HepG2 (cell line): Measurements from ENCODE around the gene SELL. TPM values are rescaled to one million over a fixed set of nuclear protein-coding genes. Genes with fewer than 3 reads are reported as not detected.

Source experiments
- ATAC-seq: fragments of 200-7000 bp; cut with Tn5 transposase; 3 replicates; pipeline ENCODE4 v1.9.1; 2020; ENCODE audit warnings: mild to moderate bottlenecking, moderate library complexity
- BruUV-seq: library from RNA; stranded (reverse); fragments of 400-500 nt; replicated peaks from 2 replicates; lab custom pipeline; 2021; lab: Mats Ljungman, UMichigan
- CTCF ChIA-PET: fragments of 300-600 bp; formaldehyde crosslinking; extraction: SDS; loops from one replicate; lab custom pipeline; 2021; ENCODE audit warnings: low total read pairs, inconsistent platforms, low intra/inter-chr PET ratio; lab: Yijun Ruan, JAX
- POLR2A ChIA-PET: fragments of 350-600 bp; sonication (Branson Sonifier 250); formaldehyde crosslinking; loops from one replicate; lab custom pipeline; 2020; ENCODE audit warnings: antibody characterized with exemption, inconsistent platforms; lab: Yijun Ruan, JAX
- DNase-seq: peaks from one replicate; pipeline ENCODE4 v3.0.0-alpha.2; 2015; ENCODE audit warnings: low spot score
- FAIRE-seq: peaks from 3 replicates; lab custom pipeline; 2011; peaks lifted over from hg19 to GRCh38; lab: Jason Lieb, UNC
- H2AFZ ChIP-seq: one replicate; pipeline ENCODE4 v1.6.1; 2011; ENCODE audit warnings: low read length, inconsistent platforms
- H3K27ac ChIP-seq: fragments of 300-600 bp; 3 replicates; pipeline ENCODE4 v1.8.0; 2011; ENCODE audit warnings: mixed run types, mild to moderate bottlenecking, mixed read lengths, low read length, inconsistent platforms; ENCODE audit not compliant: insufficient read depth; ENCODE audit errors: extremely low read length
- H3K27me3 ChIP-seq, 2 experiments: fragments of 200-600 bp in 1 of 2; 2 replicates in 1 of 2; 3 replicates in 1 of 2; pipeline versions ENCODE4 v1.6.0 to v1.8.0; 2011; ENCODE audit warnings: low read length in 2 of 2, mild to moderate bottlenecking in 2 of 2, moderate library complexity in 2 of 2, inconsistent platforms in 1 of 2; ENCODE audit not compliant: insufficient read depth in 2 of 2, control insufficient read depth in 1 of 2
- H3K36me3 ChIP-seq, 2 experiments: fragments of 200-600 bp in 1 of 2; replicated peaks in 1 of 2; 2 replicates in 1 of 2; 3 replicates in 1 of 2; pipeline versions ENCODE4 v1.5.1 to v1.8.0; 2011; ENCODE audit warnings: low read length in 2 of 2, inconsistent platforms in 1 of 2; ENCODE audit not compliant: insufficient read depth in 2 of 2, control insufficient read depth in 1 of 2
- H3K4me1 ChIP-seq: 2 replicates; pipeline ENCODE4 v1.5.1; 2012; ENCODE audit warnings: low read length, inconsistent platforms; ENCODE audit not compliant: insufficient read depth
- H3K4me2 ChIP-seq: 2 replicates; pipeline ENCODE4 v1.6.0; 2011; ENCODE audit warnings: low read depth, low read length, inconsistent platforms
- H3K4me3 ChIP-seq, 3 experiments: fragments of 200-600 bp in 1 of 3; sonication (generic), shearing (Covaris generic) in 1 of 3; replicated peaks in 1 of 3; 2 replicates each; pipeline ENCODE4 v1.5.1; 2011 to 2016; ENCODE audit warnings: low read length in 3 of 3, inconsistent platforms in 2 of 3, low read depth in 2 of 3, mild to moderate bottlenecking in 2 of 3, control low read depth in 1 of 3, mixed read lengths in 1 of 3; ENCODE audit not compliant: insufficient read depth in 1 of 3
- H3K79me2 ChIP-seq: one replicate; pipeline ENCODE4 v1.6.1; 2011; ENCODE audit warnings: low read length, inconsistent platforms; ENCODE audit not compliant: insufficient read depth
- H3K9ac ChIP-seq: 2 replicates; pipeline ENCODE4 v1.6.0; 2011; ENCODE audit warnings: mild to moderate bottlenecking, low read depth, low read length, inconsistent platforms; ENCODE audit not compliant: insufficient read depth
- H3K9me3 ChIP-seq: 2 replicates; pipeline ENCODE4 v1.5.1; 2012; ENCODE audit warnings: mild to moderate bottlenecking, low read length
- H4K20me1 ChIP-seq: 2 replicates; pipeline ENCODE4 v1.6.0; 2011; ENCODE audit warnings: inconsistent platforms, mild to moderate bottlenecking, low read length, moderate library complexity; ENCODE audit not compliant: insufficient read depth
- ATM ChIP-seq: fragments of 450-650 bp; IDR thresholded peaks from 2 replicates; pipeline ENCODE4 v1.7.1; 2017; ENCODE audit warnings: mild to moderate bottlenecking, borderline replicate concordance
- JARID2 ChIP-seq: sonication (generic); formaldehyde crosslinking; IDR thresholded peaks from 2 replicates; pipeline ENCODE4 v1.8.1; 2023; ENCODE audit warnings: missing genetic modification reagents, inconsistent platforms; ENCODE audit not compliant: insufficient replicate concordance
- NFIB ChIP-seq: sonication (generic); formaldehyde crosslinking; IDR thresholded peaks from 2 replicates; pipeline ENCODE4 v1.9.0; 2021; ENCODE audit warnings: missing genetic modification reagents, mild to moderate bottlenecking, borderline replicate concordance
- PCBP2 ChIP-seq: fragments of 200-400 bp; formaldehyde crosslinking; optimal IDR thresholded peaks from 2 replicates; pipeline ENCODE3; 2018; ENCODE audit warnings: low read length, low read depth; ENCODE audit not compliant: poor library complexity, severe bottlenecking
- PITX1 ChIP-seq: sonication (generic); formaldehyde crosslinking; IDR thresholded peaks from 2 replicates; pipeline ENCODE4 v1.5.1; 2020; ENCODE audit warnings: mild to moderate bottlenecking, missing genetic modification reagents
- RELA ChIP-seq: sonication (generic); formaldehyde crosslinking; IDR thresholded peaks from 2 replicates; pipeline ENCODE4 v1.4.0; 2020; ENCODE audit warnings: missing genetic modification reagents
- SAP130 ChIP-seq: IDR thresholded peaks from 2 replicates; pipeline ENCODE4 v1.6.1; 2016; ENCODE audit warnings: low read depth
- YEATS4 ChIP-seq: sonication (generic); formaldehyde crosslinking; IDR thresholded peaks from 2 replicates; pipeline ENCODE4 v1.4.0; 2020; ENCODE audit warnings: missing genetic modification reagents, borderline replicate concordance
- ZFP36L2 ChIP-seq: sonication (generic); formaldehyde crosslinking; IDR thresholded peaks from 2 replicates; pipeline ENCODE4 v1.4.0; 2020; ENCODE audit warnings: missing genetic modification reagents
- ZNF17 ChIP-seq: sonication (generic); formaldehyde crosslinking; IDR thresholded peaks from 2 replicates; pipeline ENCODE4 v1.5.0; 2020; ENCODE audit warnings: mild to moderate bottlenecking, missing genetic modification reagents
- ZNF205 ChIP-seq: IDR thresholded peaks from 2 replicates; pipeline ENCODE4 v1.6.1; 2018; ENCODE audit warnings: missing biosample characterization, missing genetic modification reagents
- ZNF235 ChIP-seq: sonication (generic); formaldehyde crosslinking; IDR thresholded peaks from 2 replicates; pipeline ENCODE4 v1.8.1; 2023; ENCODE audit warnings: mild to moderate bottlenecking, missing genetic modification reagents, borderline replicate concordance
- ZNF367 ChIP-seq: sonication (generic); formaldehyde crosslinking; IDR thresholded peaks from 2 replicates; pipeline ENCODE4 v1.4.0; 2020; ENCODE audit warnings: missing genetic modification reagents, borderline replicate concordance
- ZNF460 ChIP-seq: sonication (generic); formaldehyde crosslinking; IDR thresholded peaks from 2 replicates; pipeline ENCODE4 v1.5.1; 2020; ENCODE audit warnings: missing genetic modification reagents, mild to moderate bottlenecking, borderline replicate concordance
- ZNF589 ChIP-seq: sonication (generic); formaldehyde crosslinking; conservative IDR thresholded peaks from 2 replicates; pipeline ENCODE4 v1.8.0; 2022; ENCODE audit warnings: mild to moderate bottlenecking, moderate library complexity, missing genetic modification reagents
- ZNF614 ChIP-seq: IDR thresholded peaks from 2 replicates; pipeline ENCODE4 v1.6.1; 2018; ENCODE audit warnings: missing biosample characterization, missing genetic modification reagents, inconsistent platforms, borderline replicate concordance
- ZNF644 ChIP-seq: IDR thresholded peaks from 2 replicates; pipeline ENCODE4 v1.6.1; 2016; ENCODE audit warnings: low read depth
- ZNF777 ChIP-seq: sonication (generic); formaldehyde crosslinking; IDR thresholded peaks from 2 replicates; pipeline ENCODE4 v1.4.0; 2020; ENCODE audit warnings: missing genetic modification reagents
- WGBS: methylation state at CpG from one replicate; pipeline ENCODE4 v1.1.6; 2017; ENCODE audit warnings: low lambda C conversion rate; 5-methylcytosine and 5-hydroxymethylcytosine counted together
- in situ Hi-C: cut with HindIII; loops from 2 replicates; pipeline ENCODE4 v1.10.0; 2017; ENCODE audit warnings: low pct_unique_long_range_greater_than_20kb; ENCODE audit not compliant: extremely low pct_ligation_motif_present
- intact Hi-C: fragments of 100-400 bp; cut with micrococcal nuclease; formaldehyde crosslinking; loops from one replicate; pipeline ENCODE4 v1.10.0; 2022; ENCODE audit not compliant: unreplicated experiment
- polyA plus RNA-seq, 8 experiments: library from polyadenylated mRNA; depleted of rRNA in 3 of 8; stranded (reverse) in 7 of 8; unstranded in 1 of 8; fragments of >200 nt; fragmentation: Illumina TruSeq in 4 of 8; extraction: Trizol in 4 of 8; gene quantifications; 2 replicates each; pipeline versions ENCODE4 v1.2.1 to v1.2.3, GENCODE V29; 2011 to 2016; ENCODE audit warnings: low read depth in 4 of 8, missing spikeins in 1 of 8, mixed read lengths in 1 of 8; ENCODE audit not compliant: insufficient read depth in 1 of 8
- total RNA-seq, 5 experiments: library from RNA; depleted of rRNA; stranded (reverse); fragments of >200 nt; fragmentation: Illumina TruSeq; extraction: Trizol; gene quantifications; 2 replicates each; pipeline ENCODE4 v1.2.3, GENCODE V29; 2016; ENCODE audit warnings: low read depth in 1 of 5
- TF ChIP-seq, protein P1 (sequence below): sonication (generic); formaldehyde crosslinking; IDR thresholded peaks from 2 replicates; pipeline ENCODE4 v1.5.1; 2020; ENCODE audit warnings: missing genetic modification reagents, mild to moderate bottlenecking, borderline replicate concordance

SELL gene
- total and polyA plus RNA-seq, 2 of the 13 experiments (the other 11 are each of a cell fraction or from before 2014, with no cell fraction given), result 0.13 to 0.18 TPM

DNA sequence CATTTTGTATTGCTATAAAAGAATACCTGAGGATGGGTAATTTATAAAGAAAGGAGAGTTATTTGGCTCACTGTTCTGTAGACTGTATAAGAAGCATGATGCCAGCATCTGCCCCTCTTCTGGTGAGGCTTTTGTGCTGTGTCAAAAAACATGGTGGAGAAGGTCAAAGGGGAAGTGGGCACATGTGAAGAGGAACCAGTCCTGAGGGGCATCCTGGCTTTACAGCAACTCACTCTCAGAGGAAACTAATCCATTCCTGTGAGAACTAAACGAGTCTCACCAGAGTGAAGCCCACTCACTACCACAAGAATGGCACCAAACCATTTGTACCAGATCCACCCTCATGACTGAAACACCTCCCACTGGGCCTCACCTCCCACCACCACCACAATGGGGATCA, 62.7 kb downstream of the SELL start:
- Histone ChIP-seq H3K9me3 (no peaks in the 10 kb centered on the region), H3K36me3 (no peaks in the 10 kb centered on the region), H2AFZ (no peak overlapping the region), H4K20me1 (no peaks in the 10 kb centered on the region), H3K4me1 (no peaks in the 10 kb centered on the region), H3K27me3 (peaks cover 0 to 5% of the 10 kb centered on the region in 2 experiments; a peak in 1 of 5 replicates), H3K9ac (no peak overlapping the region), H3K79me2 (no peaks in the 10 kb centered on the region), H3K27ac (no peak overlapping the region), H3K4me2 (no peak overlapping the region), H3K4me3 (no peak overlapping the region)
- no TSS peak for BruUV-seq
- in situ Hi-C loops (no loop called here), intact Hi-C loops (no loop called here)
- ChIA-PET CTCF (no interaction called here), POLR2A (no interaction called here)
- no peak for TF ChIP-seq ZNF460
- TF ChIP-seq ZNF367 (CRISPR knock-in tag), result no peak
- TF ChIP-seq ZFP36L2, result no peak
- no peak for TF ChIP-seq JARID2 (CRISPR knock-in tag)
- no peak for TF ChIP-seq ZNF614 (CRISPR knock-in tag)
- TF ChIP-seq ZNF235 (CRISPR knock-in tag), result no peak
- no peak for TF ChIP-seq PITX1 (CRISPR knock-in tag)
- TF ChIP-seq ZNF205 (CRISPR knock-in tag), result no peak
- TF ChIP-seq ATM, result no peak
- no peak for TF ChIP-seq YEATS4 (CRISPR knock-in tag)
- no peak for TF ChIP-seq ZNF589 (CRISPR knock-in tag)
- TF ChIP-seq, protein P1, sequence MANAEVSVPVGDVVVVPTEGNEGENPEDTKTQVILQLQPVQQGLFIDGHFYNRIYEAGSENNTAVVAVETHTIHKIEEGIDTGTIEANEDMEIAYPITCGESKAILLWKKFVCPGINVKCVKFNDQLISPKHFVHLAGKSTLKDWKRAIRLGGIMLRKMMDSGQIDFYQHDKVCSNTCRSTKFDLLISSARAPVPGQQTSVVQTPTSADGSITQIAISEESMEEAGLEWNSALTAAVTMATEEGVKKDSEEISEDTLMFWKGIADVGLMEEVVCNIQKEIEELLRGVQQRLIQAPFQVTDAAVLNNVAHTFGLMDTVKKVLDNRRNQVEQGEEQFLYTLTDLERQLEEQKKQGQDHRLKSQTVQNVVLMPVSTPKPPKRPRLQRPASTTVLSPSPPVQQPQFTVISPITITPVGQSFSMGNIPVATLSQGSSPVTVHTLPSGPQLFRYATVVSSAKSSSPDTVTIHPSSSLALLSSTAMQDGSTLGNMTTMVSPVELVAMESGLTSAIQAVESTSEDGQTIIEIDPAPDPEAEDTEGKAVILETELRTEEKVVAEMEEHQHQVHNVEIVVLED (CRISPR knock-in tag), result no peak
- no peak for TF ChIP-seq NFIB (CRISPR knock-in tag)
- TF ChIP-seq RELA, result no peak
- TF ChIP-seq ZNF777 (CRISPR knock-in tag), result no peak
- no peak for TF ChIP-seq ZNF17 (CRISPR knock-in tag)
- no peak for TF ChIP-seq ZNF644 (CRISPR knock-in tag)
- TF ChIP-seq SAP130 (CRISPR knock-in tag), result no peak
- no peak for TF ChIP-seq PCBP2
- 0% methylated on average over 1 of the region's 1 CpG for WGBS
- ATAC-seq (no peak), FAIRE-seq (no peak), DNase-seq (no peak)
